NB4 (cell line): Measurements from ENCODE around the gene ANTKMT.

ENCODE experiments used
- CTCF ChIP-seq: IDR thresholded peaks from one replicate; pipeline ENCODE4 v1.5.1; 2012; ENCODE audit warnings: low read depth, low read length
- MYC ChIP-seq: IDR thresholded peaks from 2 replicates; pipeline ENCODE4 v1.6.1; 2011; ENCODE audit warnings: low read depth, low read length
- POLR2A ChIP-seq: IDR thresholded peaks from 2 replicates; pipeline ENCODE4 v1.6.1; 2011; ENCODE audit warnings: mild to moderate bottlenecking; ENCODE audit not compliant: insufficient read length; ENCODE audit errors: extremely low read depth

- TF ChIP-seq POLR2A (no peak), CTCF (no peak), MYC (no peak)
These were observed 21.9 kb upstream of the ANTKMT start for GRCh38 chr16:698911-699671.
